Lower leg skin (tissue), 4 donors: ENCODE data around the gene DMD. TPM values are rescaled to one million over a fixed set of nuclear protein-coding genes. Genes with fewer than 3 reads are reported as not detected.

Experiments used
- DNase-seq, 2 donors: peaks; one replicate each; pipeline ENCODE4 v3.0.0-alpha.2; 2019; ENCODE audit warnings: low spot score in 2 of 2
- H3K4me3 ChIP-seq: fragments of 200-600 bp; sonication (generic); 2 replicates; pipeline ENCODE4 v1.5.1; 2017; ENCODE audit warnings: mild to moderate bottlenecking, low read depth; ENCODE audit not compliant: poor library complexity, severe bottlenecking
- CTCF ChIP-seq, 3 donors: fragments of 450-650 bp; IDR thresholded peaks; one replicate each; pipeline ENCODE4 v1.5.1; 2016; ENCODE audit warnings: antibody characterized with exemption in 3 of 3, mild to moderate bottlenecking in 3 of 3, moderate library complexity in 2 of 3
- POLR2A ChIP-seq, 2 donors: fragments of 450-650 bp; IDR thresholded peaks; one replicate each; pipeline ENCODE4 v1.6.1; 2016 to 2017; ENCODE audit warnings: antibody characterized with exemption in 2 of 2, mild to moderate bottlenecking in 1 of 2, moderate library complexity in 1 of 2
- WGBS, 2 donors: methylation state at CpG; one replicate each; pipeline ENCODE4 v1.1.5; 2018; 5-methylcytosine and 5-hydroxymethylcytosine counted together
- intact Hi-C: fragments of 100-400 bp; cut with DNase I; formaldehyde crosslinking; loops from one replicate; pipeline ENCODE4 v1.15.0; 2023; ENCODE audit warnings: low total_unique reads
- total RNA-seq, 4 donors: library from RNA; depleted of rRNA; stranded (reverse); fragments of >200 nt; gene quantifications; one replicate each; pipeline ENCODE4 v1.1.0, GENCODE V29; 2016

Gene DMD
- total RNA-seq, 4 donors from 2014 or later: 23.0 to 27.5 (median 26.7) TPM

DNA sequence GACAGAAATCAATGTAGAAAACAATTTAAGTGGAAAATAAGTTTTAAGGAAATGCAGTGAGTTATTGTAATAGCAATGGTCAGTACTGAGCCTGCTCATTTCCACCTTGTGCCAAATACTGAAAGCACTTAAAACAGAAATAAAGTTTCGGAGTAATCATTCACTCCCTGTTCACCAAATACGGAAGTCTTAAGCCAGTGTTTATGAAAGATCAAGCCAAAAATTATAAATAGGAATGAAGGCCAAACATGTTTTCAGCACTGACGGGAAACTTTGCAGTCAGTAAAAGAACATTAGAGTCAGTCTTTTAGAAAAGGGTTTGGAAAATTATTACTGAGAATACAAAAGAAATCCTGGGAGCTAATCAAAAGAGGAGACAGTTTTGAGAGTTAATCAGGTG, 178.6 kb downstream of the DMD start:
- WGBS, 2 donors: 35 to 66% methylated on average over 3 of the region's 3 CpGs
- DNase-seq: no peak
- no peak overlapping the region for H3K4me3 ChIP-seq
- intact Hi-C loops: no loop called here
- TF ChIP-seq POLR2A (IDR thresholded peaks at IDR 0.05) (no peak), CTCF (IDR thresholded peaks at IDR 0.05) (no peak)

GRCh38 chrX:33014949-33015348, 196.4 kb downstream of the DMD start:
- no peak overlapping the region for H3K4me3 ChIP-seq
- WGBS, 2 donors: 78 to 92% methylated on average over 6 of the region's 6 CpGs
- no peak for DNase-seq
- no peak for TF ChIP-seq POLR2A (IDR thresholded peaks at IDR 0.05)
- TF ChIP-seq CTCF (IDR thresholded peaks at IDR 0.05): no peak
- intact Hi-C loops: no loop called here

DNA sequence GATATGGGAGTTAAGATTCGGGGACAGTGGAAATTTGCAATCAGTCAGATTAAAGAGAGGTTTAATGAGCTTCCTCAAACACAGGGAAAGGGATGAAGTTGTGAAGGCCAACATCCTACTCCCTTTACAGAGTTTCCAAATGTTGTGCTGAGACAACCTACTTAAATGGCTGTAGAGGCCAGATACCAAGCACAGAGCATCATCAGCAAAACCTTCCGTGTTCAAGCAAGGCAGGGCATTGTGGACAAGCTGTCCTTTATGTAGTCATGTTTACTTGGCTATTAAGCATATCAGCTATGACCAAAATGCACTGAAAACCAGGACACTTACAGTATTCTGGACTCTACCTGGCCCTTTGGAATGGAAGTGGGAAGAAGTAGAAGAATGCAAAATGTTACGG, 197.3 kb downstream of the DMD start:
- TF ChIP-seq CTCF (IDR thresholded peaks at IDR 0.05) (no peak), POLR2A (IDR thresholded peaks at IDR 0.05) (no peak)
- WGBS, 2 donors: 87 to 89% methylated on average over 3 of the region's 3 CpGs
- no peak overlapping the region for H3K4me3 ChIP-seq
- DNase-seq: no peak
- intact Hi-C loops: no loop called here

DNA sequence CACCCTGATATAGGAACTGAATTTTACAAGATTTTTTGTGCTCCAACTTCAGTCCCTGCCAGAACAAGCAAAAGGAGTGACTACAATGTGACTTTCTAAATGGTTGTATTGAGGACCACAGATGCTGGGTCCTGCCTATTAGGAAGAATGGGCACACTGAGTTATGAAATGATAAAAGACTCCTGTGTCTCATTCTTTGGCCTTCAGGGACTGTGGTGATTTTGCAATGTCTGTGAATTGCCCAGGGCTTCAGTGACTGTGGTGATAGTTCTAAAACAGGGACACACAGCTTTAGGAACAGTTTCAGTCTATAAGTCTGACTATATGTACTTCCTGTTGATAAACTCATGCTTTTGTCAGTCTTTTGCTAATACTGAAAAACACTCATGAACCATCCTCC, 210.2 kb downstream of the DMD start:
- no peak for TF ChIP-seq POLR2A (IDR thresholded peaks at IDR 0.05)
- no peak for TF ChIP-seq CTCF (IDR thresholded peaks at IDR 0.05)
- H3K4me3 ChIP-seq: no peak overlapping the region
- DNase-seq: no peak
- intact Hi-C loops: no loop called here

DNA sequence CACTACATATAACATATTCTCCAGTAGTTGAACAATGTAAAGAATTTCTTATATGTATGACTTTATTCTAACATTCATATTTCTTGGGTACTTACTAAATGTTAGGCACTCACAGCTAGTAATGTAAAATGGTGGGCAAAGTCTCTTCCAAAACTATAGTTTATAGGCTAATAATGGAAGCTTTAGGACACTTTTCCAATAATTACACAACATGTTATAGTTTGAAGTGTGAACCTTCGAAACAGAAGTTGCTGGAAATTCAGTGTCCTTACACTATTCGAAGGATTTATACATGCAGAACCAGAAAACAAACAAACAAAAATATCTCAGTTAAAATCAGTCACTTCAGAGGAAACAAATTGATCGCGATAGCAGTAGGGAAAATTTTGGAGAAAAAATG, 212.6 kb downstream of the DMD start:
- no peak overlapping the region for H3K4me3 ChIP-seq
- 72 to 88% methylated on average over 4 of the region's 4 CpGs for WGBS, 2 donors
- DNase-seq: no peak
- intact Hi-C loops: no loop called here
- no peak for TF ChIP-seq CTCF (IDR thresholded peaks at IDR 0.05)
- no peak for TF ChIP-seq POLR2A (IDR thresholded peaks at IDR 0.05)

DNA sequence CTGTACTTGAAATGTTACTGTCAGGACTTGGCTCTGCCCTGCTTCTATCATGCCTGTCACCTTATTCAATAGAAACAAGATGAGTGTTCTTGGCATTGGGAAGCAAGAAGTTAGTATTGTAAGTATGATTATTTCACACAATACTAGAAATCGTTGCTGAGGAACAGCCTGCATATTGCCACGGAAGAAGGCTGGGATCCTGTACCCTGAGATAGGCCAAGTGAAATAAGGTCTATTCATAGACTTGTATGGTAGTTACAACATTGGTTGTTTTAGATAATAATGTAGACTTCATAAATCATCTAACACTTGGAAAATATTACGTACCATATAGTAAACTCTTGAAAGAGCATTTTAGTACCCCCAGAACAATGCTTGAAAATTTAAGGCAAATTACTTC, 215.9 kb downstream of the DMD start:
- 41 to 81% methylated on average over 3 of the region's 3 CpGs for WGBS, 2 donors
- no peak overlapping the region for H3K4me3 ChIP-seq
- no peak for TF ChIP-seq POLR2A (IDR thresholded peaks at IDR 0.05)
- TF ChIP-seq CTCF (IDR thresholded peaks at IDR 0.05): no peak
- no peak for DNase-seq
- intact Hi-C loops: no loop called here
